ENCODE data around the gene MEGF8.

GRCh38 chr19:42333975-42334696, 8.7 kb downstream of the MEGF8 start:
- TF ChIP-seq CTCF (IDR thresholded peaks at IDR 0.05) (no peak), POLR2AphosphoS5 (IDR thresholded peaks at IDR 0.05) (no peak), POLR2A (IDR thresholded peaks at IDR 0.05) (no peak)

Data from suprapubic skin (tissue), 4 donors.